SK-N-SH (cell line): Measurements from ENCODE around the gene TRPV3. TPM values are rescaled to one million over a fixed set of nuclear protein-coding genes. Genes with fewer than 3 reads are reported as not detected.

Experiments
- CTCF ChIA-PET: fragments of 300-600, 350-600 bp; formaldehyde crosslinking; extraction: SDS; loops from one replicate; lab custom pipeline; 2021; lab: Yijun Ruan, JAX
- POLR2A ChIA-PET: fragments of 350-600 bp; sonication (Branson Sonifier 250); formaldehyde crosslinking; extraction: SDS; loops from one replicate; lab custom pipeline; 2020; ENCODE audit warnings: antibody characterized with exemption, inconsistent platforms; lab: Yijun Ruan, JAX
- DNase-seq: peaks from one replicate; pipeline ENCODE4 v3.0.0; 2012
- H2AFZ ChIP-seq: fragments of 200-600 bp; sonication (generic); 2 replicates; pipeline ENCODE4 v1.8.1; 2016; ENCODE audit warnings: antibody characterized with exemption, mild to moderate bottlenecking, low read depth
- H3F3A ChIP-seq: fragments of 200-600 bp; sonication (generic); replicated peaks from 2 replicates; pipeline ENCODE3; 2016; ENCODE audit warnings: antibody characterized with exemption, mild to moderate bottlenecking; ENCODE audit not compliant: insufficient read depth
- H3K27ac ChIP-seq, 2 experiments: fragments of 200-500 bp in 1 of 2; fragments of 200-600 bp in 1 of 2; sonication (Bioruptor generic) in 1 of 2; sonication (generic), shearing (Covaris generic) in 1 of 2; 2 replicates each; pipeline versions ENCODE4 v1.5.1 to v1.6.1; 2014 to 2016; ENCODE audit warnings: low read depth in 2 of 2, inconsistent platforms in 1 of 2, low read length in 1 of 2, mild to moderate bottlenecking in 1 of 2, mixed read lengths in 1 of 2
- H3K27me3 ChIP-seq: fragments of 200-600 bp; sonication (generic), shearing (Covaris generic); 2 replicates; pipeline ENCODE4 v1.6.1; 2016; ENCODE audit warnings: mixed run types; ENCODE audit not compliant: insufficient read depth
- H3K36me3 ChIP-seq, 2 experiments: fragments of 200-500 bp in 1 of 2; fragments of 200-600 bp in 1 of 2; sonication (Bioruptor generic) in 1 of 2; sonication (generic) in 1 of 2; replicated peaks in 1 of 2; 2 replicates each; pipeline versions ENCODE3 to v1.5.1; 2014 to 2016; ENCODE audit warnings: low read length in 1 of 2, mild to moderate bottlenecking in 1 of 2; ENCODE audit not compliant: insufficient read depth in 2 of 2, control insufficient read depth in 1 of 2
- H3K4me1 ChIP-seq, 2 experiments: fragments of 200-500 bp in 1 of 2; fragments of 200-600 bp in 1 of 2; sonication (Bioruptor generic) in 1 of 2; sonication (generic), shearing (Covaris generic) in 1 of 2; 2 replicates each; pipeline versions ENCODE4 v1.5.1 to v1.6.1; 2014 to 2016; ENCODE audit warnings: low read depth in 1 of 2, low read length in 1 of 2, mixed run types in 1 of 2; ENCODE audit not compliant: insufficient read depth in 2 of 2, control insufficient read depth in 1 of 2
- H3K4me2 ChIP-seq: fragments of 200-600 bp; sonication (generic), shearing (Covaris generic); 2 replicates; pipeline ENCODE4 v1.6.1; 2017; ENCODE audit warnings: mixed run types
- H3K4me3 ChIP-seq, 2 experiments: fragments of 200-500 bp in 1 of 2; fragments of 200-600 bp in 1 of 2; sonication (Bioruptor generic) in 1 of 2; sonication (generic), shearing (Covaris generic) in 1 of 2; 2 replicates each; pipeline versions ENCODE4 v1.5.1 to v1.8.1; 2014 to 2016; ENCODE audit warnings: low read depth in 2 of 2, inconsistent platforms in 1 of 2, low read length in 1 of 2, mild to moderate bottlenecking in 1 of 2, mixed read lengths in 1 of 2, moderate library complexity in 1 of 2
- H3K79me2 ChIP-seq: fragments of 200-600 bp; sonication (generic); 2 replicates; pipeline ENCODE4 v1.8.1; 2017; ENCODE audit warnings: mild to moderate bottlenecking; ENCODE audit not compliant: insufficient read depth
- H3K9ac ChIP-seq: fragments of 200-600 bp; sonication (generic); 2 replicates; pipeline ENCODE4 v1.6.1; 2017; ENCODE audit warnings: mixed run types
- H3K9me2 ChIP-seq: fragments of 200-600 bp; sonication (generic); 2 replicates; pipeline ENCODE4 v1.6.1; 2017; ENCODE audit warnings: mixed run types
- H3K9me3 ChIP-seq: fragments of 200-600 bp; sonication (generic); 2 replicates; pipeline ENCODE4 v1.6.1; 2017; ENCODE audit warnings: mixed run types, mild to moderate bottlenecking, moderate library complexity
- H4K20me1 ChIP-seq: fragments of 200-600 bp; sonication (generic); 2 replicates; pipeline ENCODE4 v1.6.1; 2017; ENCODE audit warnings: mild to moderate bottlenecking, mixed run types; ENCODE audit not compliant: insufficient read depth
- CTCF ChIP-seq: fragments of 200-600 bp; sonication (generic); IDR thresholded peaks from 2 replicates; pipeline ENCODE4 v1.6.1; 2017; ENCODE audit warnings: antibody characterized with exemption, mild to moderate bottlenecking, moderate library complexity
- EZH2phosphoT487 ChIP-seq: fragments of 200-600 bp; sonication (generic); IDR thresholded peaks from 2 replicates; pipeline ENCODE4 v1.6.1; 2017; ENCODE audit warnings: low read depth, mixed run types, mild to moderate bottlenecking, antibody characterized with exemption, moderate library complexity, borderline replicate concordance
- GABPA ChIP-seq: IDR thresholded peaks from 2 replicates; pipeline ENCODE4 v1.4.0; 2012; ENCODE audit warnings: low read depth, mild to moderate bottlenecking
- GATA2 ChIP-seq: sonication (generic); formaldehyde crosslinking; IDR thresholded peaks from 2 replicates; pipeline ENCODE4 v1.5.0; 2020; ENCODE audit warnings: mild to moderate bottlenecking, missing genetic modification reagents
- MAX ChIP-seq: IDR thresholded peaks from 2 replicates; pipeline ENCODE4 v1.4.0; 2012; ENCODE audit warnings: low read depth
- MXI1 ChIP-seq: IDR thresholded peaks from 2 replicates; pipeline ENCODE4 v1.6.1; 2012; ENCODE audit warnings: mild to moderate bottlenecking, low read depth, low read length, improper control_type of control experiment
- NRF1 ChIP-seq: IDR thresholded peaks from 2 replicates; pipeline ENCODE4 v1.6.1; 2012; ENCODE audit warnings: low read depth, mild to moderate bottlenecking, low read length
- RAD21 ChIP-seq: IDR thresholded peaks from 2 replicates; pipeline ENCODE4 v1.6.1; 2012; ENCODE audit warnings: mild to moderate bottlenecking, low read length
- RCOR1 ChIP-seq: fragments of 150-350 bp; IDR thresholded peaks from 2 replicates; pipeline ENCODE4 v1.6.1; 2017; ENCODE audit warnings: antibody characterized with exemption, low read length
- SMC3 ChIP-seq: IDR thresholded peaks from 2 replicates; pipeline ENCODE4 v1.6.1; 2012; ENCODE audit warnings: low read depth, low read length, improper control_type of control experiment
- WGBS: methylation state at CpG from one replicate; pipeline ENCODE4 v1.1.6; 2017; ENCODE audit warnings: low lambda C conversion rate; 5-methylcytosine and 5-hydroxymethylcytosine counted together
- polyA plus RNA-seq, 3 experiments: library from polyadenylated mRNA; depleted of rRNA; stranded (reverse); fragments of >200 nt; gene quantifications; 2 replicates each; pipeline ENCODE4 v1.2.3, GENCODE V29; 2012

Gene TRPV3
- polyA plus RNA-seq, 1 of the 3 experiments (the other 2 are of a cell fraction) = 0.28 TPM

GRCh38 chr17:3536716-3537115, 20.9 kb downstream of the TRPV3 start:
- no peak overlapping the region for H3K4me2 ChIP-seq
- 84% methylated on average over 5 of the region's 5 CpGs for WGBS

GRCh38 chr17:3535253-3535995, 22.2 kb downstream of the TRPV3 start:
- Histone ChIP-seq H3K27ac (no peak overlapping the region), H3K79me2 (no peaks in the 10 kb centered on the region), H3K36me3 (no peaks in the 10 kb centered on the region), H3K27me3 (no peaks in the 10 kb centered on the region), H3F3A (no peaks in the 10 kb centered on the region), H3K4me3 (peak overlapping the region; percentile 27 to 53), H4K20me1 (no peaks in the 10 kb centered on the region), H3K9me2 (no peaks in the 10 kb centered on the region), H3K9me3 (no peaks in the 10 kb centered on the region), H3K4me2 (peak overlapping the region; percentile 72), H2AFZ (peak overlapping the region; percentile 68), H3K9ac (no peak overlapping the region), H3K4me1 (no peaks in the 10 kb centered on the region; a peak in 1 of 4 replicates)
- POLR2A ChIA-PET = no interaction called here
- CTCF ChIA-PET = interaction anchor here (0.7 to 1.4 kb wide), 8 partner anchors 13 to 750 kb away, joined by 3 to 5 read pairs (median 4); no protein-coding TSS in a partner anchor
- TF ChIP-seq RAD21 = peak; percentile 52
- peak; percentile 26; the same call in 1 of the 2 replicates for TF ChIP-seq SMC3
- no peak for TF ChIP-seq GATA2 (CRISPR knock-in tag)
- TF ChIP-seq MXI1 = no peak
- TF ChIP-seq RCOR1 = no peak
- 0 out of 2 replicates have a peak, but pooled peaks have one; percentile 10 for TF ChIP-seq NRF1
- no peak for TF ChIP-seq GABPA
- peak; percentile 65 for TF ChIP-seq CTCF
- peak; percentile 53; the same call in 1 of the 2 replicates for TF ChIP-seq MAX
- WGBS = 2% methylated on average over 19 of the region's 44 CpGs
- peak; percentile 88 for DNase-seq

More at GRCh38 chr17:3536716-3537115, 20.9 kb downstream of the TRPV3 start:
- Histone ChIP-seq H3K36me3 (no peaks in the 10 kb centered on the region), H2AFZ (no peak overlapping the region), H3K27me3 (no peaks in the 10 kb centered on the region), H4K20me1 (no peaks in the 10 kb centered on the region), H3K9me3 (no peaks in the 10 kb centered on the region), H3K9ac (no peak overlapping the region), H3K9me2 (no peaks in the 10 kb centered on the region), H3K4me3 (no peak overlapping the region), H3K4me1 (no peaks in the 10 kb centered on the region; a peak in 1 of 4 replicates), H3F3A (no peaks in the 10 kb centered on the region), H3K27ac (no peak overlapping the region), H3K79me2 (no peaks in the 10 kb centered on the region)
- TF ChIP-seq EZH2phosphoT487 = no peak
- DNase-seq = no peak
- ChIA-PET POLR2A (no interaction called here), CTCF (interaction anchor here (1.4 kb wide), 1 partner anchor 12 kb away, joined by 4 read pairs; no protein-coding TSS in a partner anchor)
